SH-SY5Y (cell line): ENCODE results near the gene HS6ST1.

ENCODE experiments used
- GATA2 ChIP-seq: IDR thresholded peaks from 2 replicates; pipeline ENCODE4 v1.6.1; 2011; ENCODE audit warnings: mild to moderate bottlenecking, low read depth, low read length
- GATA3 ChIP-seq: IDR thresholded peaks from 2 replicates; pipeline ENCODE4 v1.6.1; 2011; ENCODE audit warnings: low read depth, mild to moderate bottlenecking, low read length, moderate library complexity

Gene HS6ST1

DNA sequence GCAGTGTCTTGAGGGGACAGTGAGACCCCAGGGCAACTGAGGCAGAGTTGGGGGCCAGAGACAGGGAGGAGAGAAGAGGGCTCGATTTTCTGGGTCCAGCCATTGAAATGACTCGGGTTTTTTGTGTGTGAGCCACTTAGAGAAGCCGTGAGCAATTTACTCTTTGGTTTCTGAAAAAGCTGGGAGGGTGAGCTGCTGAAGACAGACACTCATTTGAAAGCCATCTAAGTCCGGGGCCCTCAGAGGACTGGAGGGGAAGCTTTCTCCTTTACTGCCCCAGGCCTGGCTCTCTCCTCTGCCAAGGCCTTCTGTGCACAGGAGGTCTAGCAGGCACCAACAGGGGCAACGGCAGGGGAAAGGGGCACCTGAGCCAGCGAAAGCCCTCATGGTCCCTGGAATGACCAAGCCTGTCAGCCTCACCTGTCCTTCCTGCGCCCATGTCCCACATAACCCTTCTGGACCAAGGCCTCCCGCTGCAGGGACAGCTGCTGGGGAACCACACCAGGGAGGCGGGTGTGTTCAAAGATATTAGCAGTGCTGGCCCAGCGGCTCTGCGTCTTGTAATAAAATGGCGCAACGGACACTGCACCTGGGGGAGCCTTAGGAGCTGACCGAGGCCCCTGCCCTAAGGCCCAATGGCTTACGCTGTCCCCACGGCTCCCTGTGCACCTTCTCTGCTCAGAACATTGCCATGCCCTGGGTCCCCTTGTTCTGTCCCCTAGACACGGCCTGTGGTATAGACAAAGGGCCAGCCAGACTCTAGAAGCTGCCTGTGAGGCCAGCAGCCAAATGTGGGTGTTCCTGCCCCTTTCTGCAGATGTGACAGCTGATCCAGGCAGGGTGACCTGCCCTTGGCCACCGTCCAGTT is 45.8 kb downstream of the HS6ST1 start:
- TF ChIP-seq GATA3 (no peak), GATA2 (no peak)

DNA sequence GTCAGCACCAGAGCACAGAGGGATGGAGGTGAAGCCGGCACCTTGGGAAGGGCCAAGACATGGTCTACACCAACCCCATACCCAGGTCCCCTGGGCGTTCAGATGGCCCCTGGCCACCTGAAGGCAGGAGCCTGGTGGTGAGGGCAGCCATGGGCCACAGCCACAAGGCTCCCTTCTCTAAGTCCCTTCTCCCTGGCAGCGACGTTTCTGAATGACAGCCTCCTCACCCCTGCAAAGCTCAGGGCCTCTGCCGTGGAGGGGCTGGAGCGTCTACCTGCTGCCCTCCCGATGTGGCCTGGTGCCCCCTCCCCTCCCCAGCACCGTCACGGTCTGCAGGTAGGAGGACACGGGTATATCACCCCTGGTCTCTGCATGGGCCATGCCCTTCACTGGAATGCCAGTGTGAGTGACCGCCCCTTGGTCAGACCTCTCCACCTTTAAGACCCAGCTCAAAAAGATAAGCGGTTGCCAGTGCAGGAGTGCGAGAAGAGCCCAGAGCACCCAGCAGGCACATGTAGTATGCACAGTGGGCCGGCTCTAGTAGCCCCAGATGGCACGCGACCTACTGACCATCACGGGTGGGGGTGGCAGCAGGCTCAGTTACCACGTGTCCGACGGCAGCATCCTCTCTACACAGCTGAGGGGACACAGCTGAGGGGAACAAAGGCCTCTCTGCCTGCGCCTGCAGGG is 46.6 kb downstream of the HS6ST1 start:
- TF ChIP-seq GATA2 (no peak), GATA3 (no peak)

DNA sequence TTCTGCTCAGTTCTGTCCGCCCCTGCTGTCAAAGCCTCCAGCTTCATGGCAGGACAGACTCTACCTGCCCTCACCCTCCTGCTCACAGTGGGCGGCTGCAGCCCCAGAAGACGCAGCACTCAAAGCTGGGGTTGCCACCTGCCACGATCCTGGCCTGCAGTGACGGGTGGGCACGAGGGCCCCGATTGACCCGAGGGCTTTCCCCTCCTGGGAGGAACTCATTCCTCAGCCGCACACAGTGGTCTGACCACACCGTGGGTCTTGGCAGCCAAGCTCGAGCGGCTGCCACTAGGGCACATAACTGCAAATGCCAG is 47.1 kb downstream of the HS6ST1 start:
- TF ChIP-seq GATA2 (no peak), GATA3 (no peak)

DNA sequence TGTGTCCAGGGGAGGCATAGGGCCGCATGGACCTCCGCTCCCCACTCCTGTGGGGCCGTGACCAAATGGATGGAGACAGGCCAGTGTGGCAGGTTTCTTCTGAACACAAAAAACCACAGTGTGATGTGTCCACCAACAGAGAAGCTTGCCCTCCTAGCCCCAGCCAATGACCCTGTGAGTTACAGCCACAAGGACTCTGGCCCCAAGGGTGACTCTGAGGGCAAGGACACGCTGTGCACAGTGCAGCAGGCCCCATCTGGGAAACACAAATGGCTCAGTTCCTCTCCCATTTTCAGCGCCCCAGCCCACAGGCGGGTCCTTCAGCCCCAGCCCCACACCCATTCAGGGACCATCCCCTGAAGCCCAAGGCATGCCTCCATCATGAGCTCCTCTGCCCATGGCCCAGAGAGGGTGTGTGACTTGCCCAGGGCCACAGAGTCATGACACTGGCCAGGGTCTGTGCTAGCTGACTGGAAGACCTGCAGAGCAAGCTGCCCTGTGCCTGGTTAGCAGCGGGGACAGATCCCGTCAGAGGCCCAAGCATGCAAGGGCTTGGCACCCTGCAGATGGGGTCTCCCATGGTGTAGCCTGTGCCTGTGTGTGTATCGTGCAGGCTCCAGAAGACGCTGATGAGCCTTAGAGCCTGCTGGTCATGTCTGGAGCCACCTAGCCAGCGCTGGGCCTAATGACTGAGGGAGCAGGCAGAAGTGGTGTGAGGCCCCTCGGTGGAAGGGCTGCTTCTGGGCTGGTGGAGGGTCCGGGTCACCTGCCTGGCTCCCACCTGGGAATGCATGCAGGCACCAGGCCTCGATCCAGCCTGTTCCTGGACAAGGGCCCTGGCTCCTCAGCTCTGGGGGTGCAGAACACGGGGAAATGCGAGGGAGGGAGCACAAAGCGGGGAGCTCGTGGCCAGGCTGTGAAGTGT is 47.7 kb downstream of the HS6ST1 start:
- TF ChIP-seq GATA3 (no peak), GATA2 (no peak)

DNA sequence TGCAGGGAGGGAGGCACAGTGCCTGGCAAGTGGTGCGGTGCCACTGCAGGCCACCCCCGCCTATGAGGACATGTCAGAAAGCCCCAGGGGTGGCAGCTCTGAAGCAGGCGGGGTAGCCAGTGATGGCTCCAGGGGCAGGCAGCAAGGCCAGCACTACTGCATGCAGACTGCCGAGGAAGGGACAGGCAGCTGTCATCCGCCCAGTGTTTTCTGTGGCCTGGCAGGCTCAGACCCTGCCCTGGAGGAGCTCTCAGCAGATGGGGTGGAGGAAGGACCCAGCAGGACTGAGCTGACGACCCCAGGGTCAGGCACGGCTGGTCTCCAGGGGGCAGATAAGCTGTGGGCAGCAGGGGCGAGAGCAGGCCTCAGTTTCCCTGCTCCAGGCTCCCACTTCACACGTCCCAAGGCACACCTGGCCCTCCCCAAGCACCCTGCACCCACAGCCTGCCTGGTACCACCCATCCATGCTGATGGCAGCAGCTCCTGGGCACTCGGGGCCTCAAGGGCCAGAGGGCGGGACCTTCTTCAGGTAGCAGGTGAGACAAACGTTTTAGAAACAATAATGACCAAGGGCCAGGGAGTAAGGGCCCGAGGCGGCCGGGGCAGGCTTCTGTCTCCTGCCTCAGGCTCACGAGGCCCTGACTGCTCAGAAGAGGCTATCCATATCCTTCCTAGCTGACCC is 48.5 kb downstream of the HS6ST1 start:
- TF ChIP-seq GATA3: no peak
- TF ChIP-seq GATA2: no peak

DNA sequence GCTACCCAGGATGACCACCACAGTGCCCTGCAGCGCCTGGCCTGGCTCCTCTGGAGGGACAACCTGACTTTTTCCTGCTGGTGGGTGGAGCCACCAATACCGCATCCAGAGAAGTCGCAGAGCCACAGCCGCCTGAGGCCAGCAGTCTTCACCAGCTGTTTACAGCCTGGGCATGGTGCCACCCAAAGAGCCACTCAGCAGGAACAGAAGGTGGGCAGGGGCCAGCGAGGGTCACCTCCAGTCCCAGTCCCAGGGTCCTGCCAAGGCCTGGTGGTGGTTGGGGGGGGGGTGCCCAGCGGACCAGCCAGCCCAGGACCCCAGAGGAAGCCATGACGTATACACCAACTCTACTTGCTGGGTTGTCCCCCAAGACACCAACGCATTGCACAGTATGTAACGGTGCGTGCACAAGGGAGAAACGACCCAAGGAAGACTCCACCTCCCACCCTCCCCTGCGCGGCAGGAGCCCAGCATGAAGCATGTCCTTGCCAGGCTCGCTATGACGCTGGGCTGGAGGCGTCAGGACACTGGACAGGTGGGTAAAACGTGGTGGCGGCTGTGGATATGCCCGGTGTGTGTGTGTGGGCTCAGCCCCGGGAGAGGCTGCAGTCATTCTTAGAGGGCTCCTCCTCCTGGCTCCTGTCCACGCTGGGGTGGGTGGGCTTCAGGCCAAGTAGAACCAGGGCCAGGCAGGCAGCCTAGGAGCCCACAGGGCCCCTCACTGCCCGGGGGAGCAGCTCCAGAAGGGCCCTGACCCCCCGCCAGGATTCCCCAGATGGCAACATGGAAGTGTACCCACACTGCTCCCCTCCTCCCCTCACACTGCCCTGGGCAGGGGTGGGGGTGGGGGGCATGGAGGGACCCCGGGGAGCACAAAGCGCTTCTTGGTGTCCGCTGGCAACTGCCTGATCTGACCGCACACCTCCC is 49.3 kb downstream of the HS6ST1 start:
- TF ChIP-seq GATA2: no peak
- no peak for TF ChIP-seq GATA3

DNA sequence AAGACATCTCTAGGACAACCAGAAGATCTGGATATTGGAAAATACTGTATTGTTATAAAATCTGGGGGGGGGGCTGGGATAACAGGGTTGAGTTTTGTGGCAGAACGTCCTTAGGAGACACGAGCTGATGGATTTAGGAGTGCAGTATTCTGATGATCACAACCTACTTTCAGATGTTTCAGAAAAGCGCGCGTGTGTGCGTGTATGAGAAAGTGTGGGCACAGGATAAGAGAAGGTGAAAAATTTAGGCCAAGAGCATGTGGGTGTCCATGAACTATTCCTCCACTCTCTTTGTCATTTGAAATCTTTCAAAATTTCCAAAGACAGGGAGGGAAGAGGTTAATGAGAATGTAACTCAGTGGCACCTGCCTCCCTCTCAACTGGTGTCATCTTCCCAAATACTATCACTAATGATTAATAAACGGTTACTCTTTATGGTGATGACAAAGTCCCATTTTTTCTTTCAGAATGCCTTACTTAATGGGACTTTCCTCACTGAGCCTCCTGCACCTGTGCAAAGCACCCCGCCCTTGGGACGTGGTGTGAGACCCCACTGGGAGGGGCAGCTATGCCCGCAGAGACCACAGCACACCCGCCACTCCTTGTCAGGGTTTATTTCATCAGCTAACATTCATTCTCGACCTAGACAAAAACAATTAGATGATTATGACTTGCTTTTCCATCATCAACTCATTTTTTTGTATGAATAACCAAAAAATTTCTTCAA is 53.6 kb downstream of the HS6ST1 start:
- TF ChIP-seq GATA3 (no peak), GATA2 (no peak)

DNA sequence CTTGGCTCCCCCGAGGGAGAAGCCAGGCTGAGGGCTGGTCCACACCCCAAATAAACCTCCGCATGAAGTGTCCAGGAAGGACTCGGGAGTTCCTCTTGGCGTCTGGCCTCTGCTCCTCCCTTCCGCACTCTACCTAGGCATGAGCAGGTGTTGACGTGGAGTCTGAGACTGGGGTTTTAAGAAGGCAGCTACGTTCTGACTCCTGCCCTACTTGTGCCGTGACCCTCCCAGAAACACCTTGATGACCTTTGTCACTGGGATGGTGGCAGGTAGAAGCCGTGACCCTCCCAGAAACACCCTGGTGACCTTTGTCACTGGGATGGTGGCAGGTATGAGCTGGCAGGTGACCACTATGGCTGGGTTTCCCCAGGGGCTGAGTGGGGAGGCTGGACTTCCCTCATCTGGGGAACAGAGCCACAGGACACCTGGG is 54.8 kb downstream of the HS6ST1 start:
- TF ChIP-seq GATA3 (no peak), GATA2 (no peak)

DNA sequence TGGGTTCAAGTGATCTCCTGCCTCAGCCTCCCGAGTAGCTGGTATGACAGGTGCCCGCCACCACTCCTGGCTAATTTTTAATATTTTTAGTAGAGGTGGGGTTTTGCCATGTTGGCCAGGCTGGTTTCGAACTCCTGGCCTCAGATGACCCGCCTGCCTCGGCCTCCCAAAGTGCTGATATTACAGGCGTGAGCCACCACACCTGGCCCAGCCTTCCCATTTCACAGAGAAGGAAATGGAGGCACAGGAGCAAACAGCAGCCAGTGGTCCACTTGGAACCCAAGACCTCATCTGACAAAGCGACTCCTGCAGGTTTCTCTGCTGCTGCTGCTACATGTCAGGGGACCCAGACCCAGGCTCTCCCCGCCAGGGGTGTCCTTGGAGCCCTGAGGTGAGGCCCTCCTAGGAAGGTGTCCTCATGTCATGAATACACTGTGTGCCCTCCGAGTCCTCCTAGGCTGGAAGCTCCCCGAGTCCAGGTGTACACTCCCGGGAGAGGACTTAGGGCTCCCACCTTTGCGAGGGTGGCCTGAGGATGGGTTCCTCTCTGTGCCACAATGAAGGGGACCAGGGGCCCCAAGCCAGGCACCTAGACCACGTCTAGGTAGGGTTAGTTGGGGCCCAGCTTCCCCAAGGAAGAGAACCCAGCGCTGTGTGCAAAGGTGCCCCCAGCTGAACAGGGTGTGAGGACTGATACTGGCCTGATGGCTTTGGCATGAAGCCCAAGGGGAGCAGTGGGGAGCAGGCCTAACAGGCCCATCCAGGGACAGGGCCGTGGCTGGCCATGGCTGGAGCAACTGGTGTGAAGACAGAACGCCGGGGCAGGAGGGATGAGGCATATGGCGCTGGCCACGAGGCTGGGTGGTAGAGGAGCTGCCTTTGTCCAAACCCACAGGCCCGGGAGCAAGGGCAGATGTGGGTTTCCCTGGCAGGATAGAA is 56.1 kb downstream of the HS6ST1 start:
- TF ChIP-seq GATA2 (no peak), GATA3 (no peak)

DNA sequence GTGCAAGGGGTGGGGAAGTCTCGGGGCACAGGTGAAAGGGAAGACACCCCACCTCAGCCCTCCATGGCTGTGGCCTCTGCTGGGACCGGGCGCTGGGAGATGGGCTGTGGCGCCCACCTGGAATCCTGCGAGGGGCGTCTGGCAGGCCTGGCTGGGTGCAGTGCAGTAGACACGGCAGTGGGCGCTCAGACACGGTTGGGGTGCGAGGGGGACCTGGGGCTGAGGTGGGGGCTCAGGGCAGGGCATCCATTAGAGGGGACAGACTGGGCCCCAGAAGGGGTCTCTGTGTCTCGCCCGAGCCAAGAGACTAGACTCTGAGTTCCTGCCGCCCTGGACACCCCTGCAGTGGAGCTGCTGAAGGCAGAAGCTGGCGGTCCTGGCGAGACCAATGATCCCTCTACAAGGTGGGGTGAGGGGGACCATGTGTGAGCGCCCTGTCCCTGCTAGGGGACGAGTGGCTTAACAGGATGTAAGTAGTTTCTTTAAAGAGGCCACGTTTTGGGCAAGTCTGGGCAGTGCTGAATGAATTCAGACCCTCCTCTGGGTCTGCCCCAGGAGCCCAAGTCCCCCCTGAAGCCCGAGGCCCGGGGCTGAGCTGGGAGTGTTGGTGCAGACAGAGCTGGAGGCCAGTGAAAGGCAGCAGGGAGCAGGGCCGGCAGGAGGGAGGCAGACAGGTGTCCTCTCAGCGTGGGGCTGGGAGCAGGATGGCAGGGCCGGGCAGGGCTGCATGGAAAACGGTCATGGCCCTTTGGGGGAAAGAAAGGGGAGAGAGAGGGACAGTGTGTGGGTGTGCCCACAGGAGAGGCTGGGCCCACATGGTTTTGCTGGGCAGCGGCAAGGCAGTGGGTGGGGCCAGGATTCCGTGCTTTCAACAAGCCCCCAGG is 57.2 kb downstream of the HS6ST1 start:
- TF ChIP-seq GATA3 (no peak), GATA2 (no peak)
